Lung (tissue), 12 donors: ENCODE measurements around the gene XNDC1N. TPM values are rescaled to one million over a fixed set of nuclear protein-coding genes. Genes with fewer than 3 reads are reported as not detected.

Experiments
- ATAC-seq: fragments of 200-7000 bp; cut with Tn5 transposase; one replicate; pipeline ENCODE4 v1.9.1; 2020; ENCODE audit warnings: moderate number of reproducible peaks; ENCODE audit not compliant: insufficient read depth, low FRiP score
- DNase-seq, 3 donors: peaks; one replicate each; pipeline ENCODE4 v3.0.0-alpha.2; 2013 to 2017
- H3K27ac ChIP-seq, 2 donors: one replicate each; pipeline ENCODE4 v1.5.1; 2013; ENCODE audit warnings: mild to moderate bottlenecking in 2 of 2, moderate library complexity in 2 of 2, control low read depth in 1 of 2, inconsistent platforms in 1 of 2, low read depth in 1 of 2, low read length in 1 of 2
- H3K27me3 ChIP-seq, 3 donors: one replicate each; pipeline ENCODE4 v1.5.1; 2013; ENCODE audit warnings: low read length in 2 of 3; ENCODE audit not compliant: control insufficient read depth in 3 of 3, insufficient read depth in 3 of 3
- H3K36me3 ChIP-seq, 4 donors: one replicate each; pipeline ENCODE4 v1.5.1; 2013; ENCODE audit warnings: low read length in 4 of 4, mild to moderate bottlenecking in 1 of 4, moderate library complexity in 1 of 4; ENCODE audit not compliant: control insufficient read depth in 4 of 4, insufficient read depth in 4 of 4
- H3K4me1 ChIP-seq, 5 donors: one replicate each; pipeline ENCODE4 v1.5.1; 2013; ENCODE audit warnings: low read length in 5 of 5, mild to moderate bottlenecking in 2 of 5, moderate library complexity in 1 of 5; ENCODE audit not compliant: control insufficient read depth in 5 of 5, insufficient read depth in 5 of 5
- H3K4me3 ChIP-seq: one replicate; pipeline ENCODE4 v1.5.1; 2013; ENCODE audit warnings: mild to moderate bottlenecking, control low read depth, moderate library complexity
- H3K9ac ChIP-seq, 2 donors: one replicate each; pipeline ENCODE4 v1.5.1; 2013; ENCODE audit warnings: low read length in 2 of 2, control low read depth in 1 of 2; ENCODE audit not compliant: insufficient read depth in 1 of 2
- H3K9me3 ChIP-seq, 4 donors: one replicate each; pipeline ENCODE4 v1.5.1; 2013; ENCODE audit warnings: low read length in 3 of 4, mild to moderate bottlenecking in 1 of 4, moderate library complexity in 1 of 4; ENCODE audit not compliant: control insufficient read depth in 4 of 4, insufficient read depth in 3 of 4
- WGBS, 2 donors: extraction: QIAGEN DNeasy Blood & Tissue Kit; methylation state at CpG; one replicate each; pipeline ENCODE4 v1.1.7; 2013; 5-methylcytosine and 5-hydroxymethylcytosine counted together
- polyA plus RNA-seq, 2 donors: library from polyadenylated mRNA; stranded (reverse); fragments of 200-250 nt; gene quantifications; one replicate each; pipeline ENCODE4 v1.2.1, GENCODE V29; 2013
- total RNA-seq, 2 donors: library from RNA; depleted of rRNA in 1 of 2; stranded (reverse); fragments of >200 nt in 1 of 2; gene quantifications; one replicate each; pipeline ENCODE4 v1.2.1, GENCODE V29; 2014 to 2021
- TF ChIP-seq, protein P1 (sequence below): IDR thresholded peaks from 2 replicates; pipeline ENCODE4 v1.5.1; 2012; ENCODE audit warnings: mild to moderate bottlenecking; ENCODE audit errors: control extremely low read depth, extremely low read depth
- donor health status: control.
- donor health status: control.
- donor health status: Bipolar disorder and iron deficiency.
- donor health status: healthy.
- donor health status: DM: yes; HTN: yes; CAD: no.

XNDC1N gene
- total and polyA plus RNA-seq, 4 donors = 2.0 to 20.4 (median 4.6) TPM

DNA sequence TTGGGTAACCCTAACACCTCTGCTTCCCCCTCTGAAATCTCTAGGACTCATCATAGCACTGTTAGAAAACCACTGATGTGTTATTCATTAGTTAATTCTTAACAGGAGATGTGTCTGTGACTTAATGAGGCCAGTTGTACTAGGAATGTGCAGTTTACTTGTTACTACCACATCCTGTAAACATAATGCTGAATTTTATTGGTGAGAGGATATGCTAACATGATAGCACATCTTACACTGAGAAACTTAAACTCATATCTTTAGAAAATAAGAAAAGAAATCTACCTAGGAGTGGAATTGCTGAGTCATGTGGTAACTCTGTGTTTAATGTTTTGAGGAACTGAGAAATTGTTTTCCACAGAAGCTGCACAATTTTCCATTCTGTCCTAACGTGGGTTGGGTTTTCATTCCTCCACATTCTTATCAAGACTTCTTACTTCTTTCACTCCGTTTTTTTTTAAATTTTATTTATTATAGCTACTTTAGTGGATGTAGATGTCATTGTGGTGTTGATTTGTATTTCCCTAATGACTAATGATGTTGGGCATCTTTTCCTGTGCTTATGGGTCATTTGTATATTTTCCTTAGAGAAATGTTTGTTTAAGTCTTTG lies 34.1 kb upstream of the XNDC1N start:
- DNase-seq = no peak
- ATAC-seq = no peak
- H3K9ac ChIP-seq = no peak overlapping the region
- peaks cover 0 to 2% (median 0%) of the 10 kb centered on the region in 4 donors for H3K9me3 ChIP-seq
- H3K27me3 ChIP-seq = no peaks in the 10 kb centered on the region
- 19 to 36% methylated on average over 2 of the region's 2 CpGs for WGBS, 2 donors
- no peak overlapping the region for H3K4me3 ChIP-seq
- TF ChIP-seq, protein P1, sequence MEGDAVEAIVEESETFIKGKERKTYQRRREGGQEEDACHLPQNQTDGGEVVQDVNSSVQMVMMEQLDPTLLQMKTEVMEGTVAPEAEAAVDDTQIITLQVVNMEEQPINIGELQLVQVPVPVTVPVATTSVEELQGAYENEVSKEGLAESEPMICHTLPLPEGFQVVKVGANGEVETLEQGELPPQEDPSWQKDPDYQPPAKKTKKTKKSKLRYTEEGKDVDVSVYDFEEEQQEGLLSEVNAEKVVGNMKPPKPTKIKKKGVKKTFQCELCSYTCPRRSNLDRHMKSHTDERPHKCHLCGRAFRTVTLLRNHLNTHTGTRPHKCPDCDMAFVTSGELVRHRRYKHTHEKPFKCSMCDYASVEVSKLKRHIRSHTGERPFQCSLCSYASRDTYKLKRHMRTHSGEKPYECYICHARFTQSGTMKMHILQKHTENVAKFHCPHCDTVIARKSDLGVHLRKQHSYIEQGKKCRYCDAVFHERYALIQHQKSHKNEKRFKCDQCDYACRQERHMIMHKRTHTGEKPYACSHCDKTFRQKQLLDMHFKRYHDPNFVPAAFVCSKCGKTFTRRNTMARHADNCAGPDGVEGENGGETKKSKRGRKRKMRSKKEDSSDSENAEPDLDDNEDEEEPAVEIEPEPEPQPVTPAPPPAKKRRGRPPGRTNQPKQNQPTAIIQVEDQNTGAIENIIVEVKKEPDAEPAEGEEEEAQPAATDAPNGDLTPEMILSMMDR = no peak
- peaks cover 4 to 23% (median 17%) of the 10 kb centered on the region in 4 donors for H3K36me3 ChIP-seq
- no peaks in the 10 kb centered on the region for H3K4me1 ChIP-seq
- H3K27ac ChIP-seq = no peak overlapping the region

DNA sequence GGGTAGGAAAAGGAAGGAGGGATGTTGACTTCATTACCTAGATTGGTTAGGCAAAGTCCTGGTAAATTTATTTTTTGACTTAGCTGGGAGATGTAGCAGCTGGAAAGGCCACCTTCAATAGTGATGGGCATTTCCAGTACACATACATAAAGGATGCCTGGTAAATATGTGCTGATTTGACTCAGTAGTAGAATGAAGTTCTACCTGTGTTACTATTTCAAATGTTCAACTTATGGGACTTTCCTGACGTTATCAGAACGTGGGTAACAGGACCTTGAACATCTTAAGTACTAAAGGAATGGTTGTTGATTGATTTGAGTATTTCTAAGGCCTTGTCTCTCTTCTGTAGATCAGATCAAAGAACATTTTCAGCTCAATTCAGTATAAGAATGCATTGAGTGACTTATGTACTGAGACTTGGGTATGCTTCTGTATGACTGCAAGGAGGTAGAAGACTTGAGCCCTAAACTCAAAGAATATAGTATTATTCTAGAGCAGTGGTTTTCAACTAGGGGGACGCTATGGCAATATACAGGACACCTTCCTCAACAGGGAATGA lies 27.6 kb upstream of the XNDC1N start:
- peaks cover 0 to 7% (median 5%) of the 10 kb centered on the region in 4 donors for H3K36me3 ChIP-seq
- 55 to 63% methylated on average over 3 of the region's 3 CpGs for WGBS, 2 donors
- H3K4me1 ChIP-seq = peaks cover 0 to 5% (median 0%) of the 10 kb centered on the region in 5 donors
- no peaks in the 10 kb centered on the region for H3K27me3 ChIP-seq
- H3K9ac ChIP-seq = no peak overlapping the region
- ATAC-seq (no peak), DNase-seq (no peak)
- no peak overlapping the region for H3K4me3 ChIP-seq
- no peak overlapping the region for H3K27ac ChIP-seq
- peaks cover 0 to 2% (median 0%) of the 10 kb centered on the region in 4 donors for H3K9me3 ChIP-seq
- TF ChIP-seq, protein P1 = no peak

DNA sequence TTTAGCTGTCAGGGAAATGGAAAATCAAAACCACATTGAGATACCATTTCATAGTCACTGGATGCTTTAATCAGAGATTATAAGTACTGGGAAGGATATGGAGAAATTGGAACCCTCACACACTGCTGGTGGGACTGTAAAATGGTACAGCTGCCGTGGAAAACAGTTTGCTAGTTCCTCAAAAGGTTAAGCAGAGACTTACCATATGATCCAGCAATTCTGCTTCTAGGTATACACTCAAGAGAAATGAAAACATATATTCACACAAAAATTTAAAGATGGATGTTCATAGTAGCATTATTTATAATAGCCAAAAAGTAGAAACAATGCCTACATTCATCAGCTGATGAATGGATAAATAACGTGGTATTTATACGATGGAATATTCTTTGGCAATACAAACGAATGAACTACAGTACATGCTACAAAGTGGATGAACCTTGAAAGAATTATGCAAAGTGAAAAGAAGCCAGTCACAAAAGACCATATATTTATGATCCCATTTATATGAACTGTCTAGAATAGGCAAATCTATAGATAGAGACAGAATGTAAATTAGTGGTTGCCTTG lies 23.4 kb upstream of the XNDC1N start:
- Histone ChIP-seq H3K27ac (no peak overlapping the region), H3K36me3 (no peaks in the 10 kb centered on the region), H3K9ac (no peak overlapping the region), H3K9me3 (no peaks in the 10 kb centered on the region), H3K4me1 (peaks cover 0 to 15% (median 0%) of the 10 kb centered on the region in 5 donors), H3K4me3 (no peak overlapping the region), H3K27me3 (no peaks in the 10 kb centered on the region)
- DNase-seq (no peak), ATAC-seq (no peak)
- TF ChIP-seq, protein P1 = no peak
- 80 to 86% methylated on average over 4 of the region's 4 CpGs for WGBS, 2 donors
